HEK293 (cell line): Measurements from ENCODE around the gene KRT14.

Source experiments
- CTCF ChIA-PET: fragments of 350-600 bp; formaldehyde crosslinking; extraction: SDS; loops from one replicate; lab custom pipeline; 2021; ENCODE audit warnings: antibody characterized with exemption; lab: Yijun Ruan, JAX
- POLR2A ChIA-PET: fragments of 300-600 bp; formaldehyde crosslinking; extraction: SDS; loops from one replicate; lab custom pipeline; 2020; ENCODE audit warnings: antibody characterized with exemption, inconsistent platforms; lab: Yijun Ruan, JAX
- H3K27ac ChIP-seq: fragments of 200-500 bp; sonication (Bioruptor generic); 2 replicates; pipeline ENCODE4 v1.5.1; 2014; ENCODE audit warnings: low read depth, low read length, control low read depth, inconsistent platforms; ENCODE audit errors: extremely low read depth
- H3K36me3 ChIP-seq, 2 experiments: fragments of 200-500 bp in 1 of 2; sonication (Bioruptor generic) in 1 of 2; 1 replicate in 1 of 2; 2 replicates in 1 of 2; pipeline ENCODE4 v1.5.1; 2014 to 2017; ENCODE audit warnings: inconsistent platforms in 2 of 2, low read length in 2 of 2; ENCODE audit not compliant: control insufficient read depth in 2 of 2, insufficient read depth in 1 of 2
- H3K4me1 ChIP-seq: fragments of 200-500 bp; sonication (Bioruptor generic); 2 replicates; pipeline ENCODE4 v1.5.1; 2014; ENCODE audit warnings: mild to moderate bottlenecking, low read length, inconsistent platforms; ENCODE audit not compliant: control insufficient read depth, insufficient read depth
- H3K4me3 ChIP-seq: 2 replicates; pipeline ENCODE4 v1.5.1; 2011; ENCODE audit warnings: low read depth, mild to moderate bottlenecking, control low read depth, low read length, moderate library complexity
- H3K9me3 ChIP-seq: fragments of 200-500 bp; sonication (Bioruptor generic); 2 replicates; pipeline ENCODE4 v1.5.1; 2014; ENCODE audit warnings: low read depth, low read length, inconsistent platforms; ENCODE audit not compliant: control insufficient read depth, insufficient read depth
- EGR2 ChIP-seq: fragments of 450-650 bp; formaldehyde crosslinking; IDR thresholded peaks from 2 replicates; pipeline ENCODE4 v1.5.1; 2016; ENCODE audit warnings: low read depth, missing biosample characterization, missing genetic modification characterization
- FEZF1 ChIP-seq: fragments of 450-650 bp; formaldehyde crosslinking; IDR thresholded peaks from 2 replicates; pipeline ENCODE4 v1.5.1; 2016; ENCODE audit warnings: missing biosample characterization, missing genetic modification characterization
- GLI2 ChIP-seq: fragments of 450-650 bp; formaldehyde crosslinking; IDR thresholded peaks from 2 replicates; pipeline ENCODE4; 2017; ENCODE audit warnings: missing biosample characterization, missing genetic modification characterization, low read depth, borderline replicate concordance
- MYNN ChIP-seq: fragments of 450-650 bp; formaldehyde crosslinking; IDR thresholded peaks from 2 replicates; pipeline ENCODE4 v1.5.1; 2016; ENCODE audit warnings: missing biosample characterization, missing genetic modification characterization, borderline replicate concordance
- ZBTB8A ChIP-seq: fragments of 450-650 bp; formaldehyde crosslinking; IDR thresholded peaks from 2 replicates; pipeline ENCODE4 v1.5.1; 2016; ENCODE audit warnings: missing biosample characterization, missing genetic modification characterization
- ZFHX2 ChIP-seq: fragments of 450-650 bp; formaldehyde crosslinking; conservative IDR thresholded peaks from 2 replicates; pipeline ENCODE4 v1.5.1; 2016; ENCODE audit warnings: missing biosample characterization, missing genetic modification characterization
- ZNF132 ChIP-seq: fragments of 450-650 bp; formaldehyde crosslinking; IDR thresholded peaks from 2 replicates; pipeline ENCODE4 v1.5.1; 2017; ENCODE audit warnings: missing biosample characterization, missing genetic modification characterization, borderline replicate concordance
- ZNF138 ChIP-seq: fragments of 450-650 bp; formaldehyde crosslinking; IDR thresholded peaks from 2 replicates; pipeline ENCODE4 v1.5.1; 2016; ENCODE audit warnings: missing biosample characterization, missing genetic modification characterization, borderline replicate concordance
- ZNF169 ChIP-seq: fragments of 450-650 bp; formaldehyde crosslinking; IDR thresholded peaks from 2 replicates; pipeline ENCODE4 v1.5.1; 2016; ENCODE audit warnings: missing biosample characterization, missing genetic modification characterization
- ZNF292 ChIP-seq: fragments of 450-650 bp; formaldehyde crosslinking; IDR thresholded peaks from 2 replicates; pipeline ENCODE4 v1.5.1; 2016; ENCODE audit warnings: low read depth, missing biosample characterization, missing genetic modification characterization, borderline replicate concordance
- ZNF302 ChIP-seq: fragments of 450-650 bp; formaldehyde crosslinking; IDR thresholded peaks from 2 replicates; pipeline ENCODE4 v1.5.1; 2016; ENCODE audit warnings: missing biosample characterization, missing genetic modification characterization, low read depth
- ZNF391 ChIP-seq: fragments of 450-650 bp; formaldehyde crosslinking; IDR thresholded peaks from 2 replicates; pipeline ENCODE4 v1.5.1; 2016; ENCODE audit warnings: low read depth, missing biosample characterization, missing genetic modification characterization, borderline replicate concordance
- ZNF48 ChIP-seq: fragments of 450-650 bp; formaldehyde crosslinking; IDR thresholded peaks from 2 replicates; pipeline ENCODE4 v1.5.1; 2016; ENCODE audit warnings: missing biosample characterization, missing genetic modification characterization
- ZNF514 ChIP-seq: fragments of 450-650 bp; formaldehyde crosslinking; IDR thresholded peaks from 2 replicates; pipeline ENCODE4 v1.5.1; 2016; ENCODE audit warnings: missing biosample characterization, missing genetic modification characterization
- ZNF621 ChIP-seq: fragments of 450-650 bp; formaldehyde crosslinking; IDR thresholded peaks from 2 replicates; pipeline ENCODE4 v1.5.1; 2017; ENCODE audit warnings: missing biosample characterization, missing genetic modification characterization
- ZNF76 ChIP-seq: fragments of 450-650 bp; formaldehyde crosslinking; IDR thresholded peaks from 2 replicates; pipeline ENCODE4; 2016; ENCODE audit warnings: low read depth, missing biosample characterization, missing genetic modification characterization, borderline replicate concordance
- ZNF830 ChIP-seq: fragments of 450-650 bp; IDR thresholded peaks from 2 replicates; pipeline ENCODE4 v1.5.0; 2018; ENCODE audit warnings: missing biosample characterization, missing genetic modification characterization, low read depth, mild to moderate bottlenecking, moderate library complexity
- ZSCAN16 ChIP-seq: fragments of 450-650 bp; formaldehyde crosslinking; IDR thresholded peaks from 2 replicates; pipeline ENCODE4 v1.5.1; 2016; ENCODE audit warnings: missing biosample characterization, missing genetic modification characterization
- ZSCAN23 ChIP-seq: fragments of 450-650 bp; formaldehyde crosslinking; IDR thresholded peaks from 2 replicates; pipeline ENCODE4 v1.5.1; 2016; ENCODE audit warnings: missing biosample characterization, missing genetic modification characterization
- TF ChIP-seq, protein P1 (sequence below): fragments of 450-650 bp; formaldehyde crosslinking; IDR thresholded peaks from 2 replicates; pipeline ENCODE4 v1.5.1; 2016; ENCODE audit warnings: missing biosample characterization, missing genetic modification characterization, borderline replicate concordance
- TF ChIP-seq, protein P2 (sequence below): fragments of 450-650 bp; formaldehyde crosslinking; IDR thresholded peaks from 2 replicates; pipeline ENCODE4 v1.5.1; 2017; ENCODE audit warnings: missing biosample characterization, missing genetic modification characterization
- TF ChIP-seq, protein P3 (sequence below): fragments of 450-650 bp; formaldehyde crosslinking; conservative IDR thresholded peaks from 2 replicates; pipeline ENCODE4 v1.5.1; 2016; ENCODE audit warnings: low read depth, missing biosample characterization, missing genetic modification characterization
- TF ChIP-seq, protein P4 (sequence below): IDR thresholded peaks from 2 replicates; pipeline ENCODE4 v1.6.1; 2011; ENCODE audit warnings: mild to moderate bottlenecking, low read depth, low read length, borderline replicate concordance

Gene KRT14

DNA sequence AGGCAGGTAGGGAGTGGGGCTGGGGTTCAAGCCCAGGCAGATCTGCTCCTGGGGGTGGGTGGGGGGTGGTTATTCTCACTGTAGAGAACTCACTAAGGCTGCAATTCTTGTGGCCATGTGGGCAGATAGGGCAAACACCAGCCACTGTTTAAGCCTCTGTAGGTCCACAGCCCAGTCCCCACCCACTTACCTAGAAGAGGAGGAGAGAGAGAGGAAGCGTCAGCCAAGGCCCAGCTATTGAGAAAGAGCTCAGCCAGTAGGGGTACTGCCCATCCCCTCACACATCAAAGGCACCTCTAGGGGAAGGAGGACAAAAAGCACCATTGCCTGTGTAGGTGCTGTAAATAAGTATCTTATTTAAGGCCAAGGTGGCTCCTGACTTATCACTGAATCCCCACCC lies 13.0 kb upstream of the KRT14 start:
- TF ChIP-seq, protein P1, sequence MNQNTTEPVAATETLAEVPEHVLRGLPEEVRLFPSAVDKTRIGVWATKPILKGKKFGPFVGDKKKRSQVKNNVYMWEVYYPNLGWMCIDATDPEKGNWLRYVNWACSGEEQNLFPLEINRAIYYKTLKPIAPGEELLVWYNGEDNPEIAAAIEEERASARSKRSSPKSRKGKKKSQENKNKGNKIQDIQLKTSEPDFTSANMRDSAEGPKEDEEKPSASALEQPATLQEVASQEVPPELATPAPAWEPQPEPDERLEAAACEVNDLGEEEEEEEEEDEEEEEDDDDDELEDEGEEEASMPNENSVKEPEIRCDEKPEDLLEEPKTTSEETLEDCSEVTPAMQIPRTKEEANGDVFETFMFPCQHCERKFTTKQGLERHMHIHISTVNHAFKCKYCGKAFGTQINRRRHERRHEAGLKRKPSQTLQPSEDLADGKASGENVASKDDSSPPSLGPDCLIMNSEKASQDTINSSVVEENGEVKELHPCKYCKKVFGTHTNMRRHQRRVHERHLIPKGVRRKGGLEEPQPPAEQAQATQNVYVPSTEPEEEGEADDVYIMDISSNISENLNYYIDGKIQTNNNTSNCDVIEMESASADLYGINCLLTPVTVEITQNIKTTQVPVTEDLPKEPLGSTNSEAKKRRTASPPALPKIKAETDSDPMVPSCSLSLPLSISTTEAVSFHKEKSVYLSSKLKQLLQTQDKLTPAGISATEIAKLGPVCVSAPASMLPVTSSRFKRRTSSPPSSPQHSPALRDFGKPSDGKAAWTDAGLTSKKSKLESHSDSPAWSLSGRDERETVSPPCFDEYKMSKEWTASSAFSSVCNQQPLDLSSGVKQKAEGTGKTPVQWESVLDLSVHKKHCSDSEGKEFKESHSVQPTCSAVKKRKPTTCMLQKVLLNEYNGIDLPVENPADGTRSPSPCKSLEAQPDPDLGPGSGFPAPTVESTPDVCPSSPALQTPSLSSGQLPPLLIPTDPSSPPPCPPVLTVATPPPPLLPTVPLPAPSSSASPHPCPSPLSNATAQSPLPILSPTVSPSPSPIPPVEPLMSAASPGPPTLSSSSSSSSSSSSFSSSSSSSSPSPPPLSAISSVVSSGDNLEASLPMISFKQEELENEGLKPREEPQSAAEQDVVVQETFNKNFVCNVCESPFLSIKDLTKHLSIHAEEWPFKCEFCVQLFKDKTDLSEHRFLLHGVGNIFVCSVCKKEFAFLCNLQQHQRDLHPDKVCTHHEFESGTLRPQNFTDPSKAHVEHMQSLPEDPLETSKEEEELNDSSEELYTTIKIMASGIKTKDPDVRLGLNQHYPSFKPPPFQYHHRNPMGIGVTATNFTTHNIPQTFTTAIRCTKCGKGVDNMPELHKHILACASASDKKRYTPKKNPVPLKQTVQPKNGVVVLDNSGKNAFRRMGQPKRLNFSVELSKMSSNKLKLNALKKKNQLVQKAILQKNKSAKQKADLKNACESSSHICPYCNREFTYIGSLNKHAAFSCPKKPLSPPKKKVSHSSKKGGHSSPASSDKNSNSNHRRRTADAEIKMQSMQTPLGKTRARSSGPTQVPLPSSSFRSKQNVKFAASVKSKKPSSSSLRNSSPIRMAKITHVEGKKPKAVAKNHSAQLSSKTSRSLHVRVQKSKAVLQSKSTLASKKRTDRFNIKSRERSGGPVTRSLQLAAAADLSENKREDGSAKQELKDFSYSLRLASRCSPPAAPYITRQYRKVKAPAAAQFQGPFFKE (tag by site-specific recombination), result no peak
- peak; percentile 78 for TF ChIP-seq EGR2 (tag by site-specific recombination)
- TF ChIP-seq ZNF138, result no peak
- TF ChIP-seq, protein P2, sequence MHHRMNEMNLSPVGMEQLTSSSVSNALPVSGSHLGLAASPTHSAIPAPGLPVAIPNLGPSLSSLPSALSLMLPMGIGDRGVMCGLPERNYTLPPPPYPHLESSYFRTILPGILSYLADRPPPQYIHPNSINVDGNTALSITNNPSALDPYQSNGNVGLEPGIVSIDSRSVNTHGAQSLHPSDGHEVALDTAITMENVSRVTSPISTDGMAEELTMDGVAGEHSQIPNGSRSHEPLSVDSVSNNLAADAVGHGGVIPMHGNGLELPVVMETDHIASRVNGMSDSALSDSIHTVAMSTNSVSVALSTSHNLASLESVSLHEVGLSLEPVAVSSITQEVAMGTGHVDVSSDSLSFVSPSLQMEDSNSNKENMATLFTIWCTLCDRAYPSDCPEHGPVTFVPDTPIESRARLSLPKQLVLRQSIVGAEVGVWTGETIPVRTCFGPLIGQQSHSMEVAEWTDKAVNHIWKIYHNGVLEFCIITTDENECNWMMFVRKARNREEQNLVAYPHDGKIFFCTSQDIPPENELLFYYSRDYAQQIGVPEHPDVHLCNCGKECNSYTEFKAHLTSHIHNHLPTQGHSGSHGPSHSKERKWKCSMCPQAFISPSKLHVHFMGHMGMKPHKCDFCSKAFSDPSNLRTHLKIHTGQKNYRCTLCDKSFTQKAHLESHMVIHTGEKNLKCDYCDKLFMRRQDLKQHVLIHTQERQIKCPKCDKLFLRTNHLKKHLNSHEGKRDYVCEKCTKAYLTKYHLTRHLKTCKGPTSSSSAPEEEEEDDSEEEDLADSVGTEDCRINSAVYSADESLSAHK (tag by site-specific recombination), result no peak
- no peak for TF ChIP-seq ZNF391 (tag by site-specific recombination)
- peak; percentile 56 for TF ChIP-seq ZFHX2 (tag by site-specific recombination)
- no peak for TF ChIP-seq ZNF76
- TF ChIP-seq ZNF830 (tag by site-specific recombination), result no peak
- TF ChIP-seq ZNF514, result no peak
- TF ChIP-seq ZNF169 (tag by site-specific recombination), result no peak
- TF ChIP-seq, protein P3, sequence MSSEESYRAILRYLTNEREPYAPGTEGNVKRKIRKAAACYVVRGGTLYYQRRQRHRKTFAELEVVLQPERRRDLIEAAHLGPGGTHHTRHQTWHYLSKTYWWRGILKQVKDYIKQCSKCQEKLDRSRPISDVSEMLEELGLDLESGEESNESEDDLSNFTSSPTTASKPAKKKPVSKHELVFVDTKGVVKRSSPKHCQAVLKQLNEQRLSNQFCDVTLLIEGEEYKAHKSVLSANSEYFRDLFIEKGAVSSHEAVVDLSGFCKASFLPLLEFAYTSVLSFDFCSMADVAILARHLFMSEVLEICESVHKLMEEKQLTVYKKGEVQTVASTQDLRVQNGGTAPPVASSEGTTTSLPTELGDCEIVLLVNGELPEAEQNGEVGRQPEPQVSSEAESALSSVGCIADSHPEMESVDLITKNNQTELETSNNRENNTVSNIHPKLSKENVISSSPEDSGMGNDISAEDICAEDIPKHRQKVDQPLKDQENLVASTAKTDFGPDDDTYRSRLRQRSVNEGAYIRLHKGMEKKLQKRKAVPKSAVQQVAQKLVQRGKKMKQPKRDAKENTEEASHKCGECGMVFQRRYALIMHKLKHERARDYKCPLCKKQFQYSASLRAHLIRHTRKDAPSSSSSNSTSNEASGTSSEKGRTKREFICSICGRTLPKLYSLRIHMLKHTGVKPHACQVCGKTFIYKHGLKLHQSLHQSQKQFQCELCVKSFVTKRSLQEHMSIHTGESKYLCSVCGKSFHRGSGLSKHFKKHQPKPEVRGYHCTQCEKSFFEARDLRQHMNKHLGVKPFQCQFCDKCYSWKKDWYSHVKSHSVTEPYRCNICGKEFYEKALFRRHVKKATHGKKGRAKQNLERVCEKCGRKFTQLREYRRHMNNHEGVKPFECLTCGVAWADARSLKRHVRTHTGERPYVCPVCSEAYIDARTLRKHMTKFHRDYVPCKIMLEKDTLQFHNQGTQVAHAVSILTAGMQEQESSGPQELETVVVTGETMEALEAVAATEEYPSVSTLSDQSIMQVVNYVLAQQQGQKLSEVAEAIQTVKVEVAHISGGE (tag by site-specific recombination), result no peak
- H3K4me3 ChIP-seq, result no peak overlapping the region
- CTCF ChIA-PET, result interaction anchor here (0.7 to 0.8 kb wide), 2 partner anchors 20 to 50 kb away, joined by 3 to 6 read pairs; no protein-coding TSS in a partner anchor
- no peak overlapping the region for H3K27ac ChIP-seq
- H3K4me1 ChIP-seq, result peaks cover 3% of the 10 kb centered on the region
- H3K9me3 ChIP-seq, result no peaks in the 10 kb centered on the region
- no peaks in the 10 kb centered on the region for H3K36me3 ChIP-seq
- POLR2A ChIA-PET, result interaction anchor here (0.7 kb wide), 1 partner anchor 1013 kb away, joined by 3 read pairs; no protein-coding TSS in a partner anchor

DNA sequence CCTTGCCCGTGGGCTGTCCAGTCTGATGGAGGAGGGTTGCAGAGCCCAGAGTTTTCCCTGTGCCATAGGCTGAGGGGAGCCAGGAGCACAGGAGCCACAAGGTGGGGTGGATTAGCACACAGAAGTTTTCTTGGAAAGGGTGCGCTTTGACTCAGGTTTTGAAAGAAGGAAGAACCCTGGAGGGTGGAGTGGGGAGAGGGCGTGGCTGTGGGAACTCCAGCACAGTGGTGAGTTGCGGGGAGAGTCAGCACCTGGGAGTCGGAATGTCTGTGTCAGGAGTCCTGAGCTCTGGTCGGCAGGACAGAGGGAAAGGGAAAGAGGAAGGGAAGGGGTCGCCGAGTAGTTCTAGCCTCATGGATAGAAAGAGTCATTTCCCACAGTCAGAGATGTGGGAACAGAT lies 8.9 kb upstream of the KRT14 start:
- Histone ChIP-seq H3K4me3 (no peak overlapping the region), H3K9me3 (no peaks in the 10 kb centered on the region), H3K36me3 (no peaks in the 10 kb centered on the region), H3K4me1 (no peaks in the 10 kb centered on the region), H3K27ac (no peak overlapping the region)
- CTCF ChIA-PET, result interaction anchor here (0.6 to 2.3 kb wide), 7 partner anchors 13 to 1394 kb away, joined by 3 to 11 read pairs (median 4); no protein-coding TSS in a partner anchor
- POLR2A ChIA-PET, result no interaction called here
- TF ChIP-seq GLI2 (tag by site-specific recombination) (no peak), ZNF132 (tag by site-specific recombination) (no peak), ZBTB8A (no peak), ZSCAN16 (tag by site-specific recombination) (no peak), ZNF621 (tag by site-specific recombination) (no peak), MYNN (tag by site-specific recombination) (no peak), ZSCAN23 (tag by site-specific recombination) (no peak), FEZF1 (tag by site-specific recombination) (no peak), ZNF48 (tag by site-specific recombination) (no peak), ZNF302 (tag by site-specific recombination) (no peak), ZNF292 (no peak)
- TF ChIP-seq, protein P4, sequence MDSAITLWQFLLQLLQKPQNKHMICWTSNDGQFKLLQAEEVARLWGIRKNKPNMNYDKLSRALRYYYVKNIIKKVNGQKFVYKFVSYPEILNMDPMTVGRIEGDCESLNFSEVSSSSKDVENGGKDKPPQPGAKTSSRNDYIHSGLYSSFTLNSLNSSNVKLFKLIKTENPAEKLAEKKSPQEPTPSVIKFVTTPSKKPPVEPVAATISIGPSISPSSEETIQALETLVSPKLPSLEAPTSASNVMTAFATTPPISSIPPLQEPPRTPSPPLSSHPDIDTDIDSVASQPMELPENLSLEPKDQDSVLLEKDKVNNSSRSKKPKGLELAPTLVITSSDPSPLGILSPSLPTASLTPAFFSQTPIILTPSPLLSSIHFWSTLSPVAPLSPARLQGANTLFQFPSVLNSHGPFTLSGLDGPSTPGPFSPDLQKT, result no peak
